WTC11 (cell line): ENCODE measurements around the gene CROCC2. TPM values are rescaled to one million over a fixed set of nuclear protein-coding genes. Genes with fewer than 3 reads are reported as not detected.

Source experiments
- ATAC-seq: fragments of 200-7000 bp; cut with Tn5 transposase; 2 replicates; pipeline ENCODE4 v1.10.0; 2021; ENCODE audit warnings: mild to moderate bottlenecking, moderate library complexity
- CTCF ChIA-PET: fragments of 300-600 bp; sonication (Branson Sonifier 250); formaldehyde crosslinking; loops from one replicate; lab custom pipeline; 2021; ENCODE audit warnings: antibody characterized with exemption; lab: Charles Lee
- POLR2A ChIA-PET: fragments of 350-600 bp; sonication (Branson Sonifier 250); formaldehyde crosslinking; loops from one replicate; lab custom pipeline; 2021; ENCODE audit warnings: antibody characterized with exemption; lab: Charles Lee
- DNase-seq: peaks from one replicate; pipeline ENCODE4 v3.0.0; 2021; ENCODE audit warnings: low spot score
- H3K27ac Mint-ChIP-seq: 2 replicates; pipeline ENCODE4 v1.8.0; 2021; ENCODE audit warnings: mixed read lengths
- H3K27me3 Mint-ChIP-seq: 2 replicates; pipeline ENCODE4 v1.8.0; 2021; ENCODE audit warnings: low read depth, mild to moderate bottlenecking, moderate library complexity, mixed read lengths
- H3K36me3 Mint-ChIP-seq: 2 replicates; pipeline ENCODE4 v1.8.0; 2021; ENCODE audit warnings: mixed read lengths
- H3K4me1 Mint-ChIP-seq: 2 replicates; pipeline ENCODE4 v1.8.0; 2022; ENCODE audit warnings: mixed read lengths
- H3K4me3 Mint-ChIP-seq: 2 replicates; pipeline ENCODE4 v1.8.0; 2021; ENCODE audit warnings: mild to moderate bottlenecking, moderate library complexity, mixed read lengths
- H3K9me3 Mint-ChIP-seq: 2 replicates; pipeline ENCODE4 v1.8.0; 2021; ENCODE audit warnings: mixed read lengths
- E2F5 ChIP-seq: sonication (generic); formaldehyde crosslinking; IDR thresholded peaks from 2 replicates; pipeline ENCODE4 v1.8.1; 2022; ENCODE audit warnings: mild to moderate bottlenecking, moderate library complexity, missing genetic modification reagents
- EMX1 ChIP-seq: fragments of 250-450 bp; sonication (Bioruptor Pico); IDR thresholded peaks from 2 replicates; pipeline ENCODE4 v1.8.0; 2021; ENCODE audit warnings: mild to moderate bottlenecking
- ERG ChIP-seq: fragments of 250-450 bp; sonication (Bioruptor Pico); IDR thresholded peaks from 2 replicates; pipeline ENCODE4 v1.8.0; 2021; ENCODE audit warnings: mild to moderate bottlenecking
- ETV6 ChIP-seq: sonication (generic); formaldehyde crosslinking; IDR thresholded peaks from 2 replicates; pipeline ENCODE4 v1.8.1; 2022; ENCODE audit warnings: mild to moderate bottlenecking, missing genetic modification reagents
- GRHL2 ChIP-seq: fragments of 250-450 bp; sonication (Bioruptor Pico); IDR thresholded peaks from 2 replicates; pipeline ENCODE4 v1.8.0; 2022; ENCODE audit warnings: mild to moderate bottlenecking, moderate library complexity; ENCODE audit not compliant: insufficient replicate concordance, severe bottlenecking
- IRF2 ChIP-seq: sonication (generic); formaldehyde crosslinking; IDR thresholded peaks from 2 replicates; pipeline ENCODE4 v1.8.0; 2022; ENCODE audit warnings: low read depth, missing genetic modification reagents, borderline replicate concordance
- MAX ChIP-seq: sonication (generic); formaldehyde crosslinking; IDR thresholded peaks from 2 replicates; pipeline ENCODE4 v1.8.0; 2022; ENCODE audit warnings: mild to moderate bottlenecking, missing genetic modification reagents
- MYBL2 ChIP-seq: sonication (generic); formaldehyde crosslinking; IDR thresholded peaks from 2 replicates; pipeline ENCODE4 v1.8.1; 2023; ENCODE audit warnings: mild to moderate bottlenecking, moderate library complexity, missing genetic modification reagents
- NFATC4 ChIP-seq: fragments of 250-450 bp; sonication (Bioruptor Pico); IDR thresholded peaks from 2 replicates; pipeline ENCODE4 v1.9.0; 2021; ENCODE audit warnings: mild to moderate bottlenecking
- NFE2L1 ChIP-seq: sonication (generic); formaldehyde crosslinking; IDR thresholded peaks from 2 replicates; pipeline ENCODE4 v1.8.1; 2023; ENCODE audit warnings: missing genetic modification reagents
- NFYB ChIP-seq: sonication (generic); formaldehyde crosslinking; conservative IDR thresholded peaks from 2 replicates; pipeline ENCODE4 v1.8.0; 2022; ENCODE audit warnings: low read depth, missing genetic modification reagents
- PREB ChIP-seq: sonication (generic); formaldehyde crosslinking; IDR thresholded peaks from 2 replicates; pipeline ENCODE4 v1.8.1; 2022; ENCODE audit warnings: mild to moderate bottlenecking, missing genetic modification reagents, moderate library complexity, borderline replicate concordance
- ZBTB21 ChIP-seq: sonication (generic); formaldehyde crosslinking; IDR thresholded peaks from 2 replicates; pipeline ENCODE4 v1.8.1; 2023; ENCODE audit warnings: mild to moderate bottlenecking, missing genetic modification reagents, borderline replicate concordance
- ZMAT4 ChIP-seq: fragments of 250-450 bp; sonication (Bioruptor Pico); IDR thresholded peaks from 2 replicates; pipeline ENCODE4 v1.9.0; 2021; ENCODE audit warnings: mild to moderate bottlenecking
- total RNA-seq: library from RNA; stranded (reverse); gene quantifications from 3 replicates; pipeline ENCODE4 v1.2.3, GENCODE V29; 2021

CROCC2 gene
- total RNA-seq, 1 experiment from 2014 or later = not detected

- Mint-ChIP-seq H3K4me3 (no peak overlapping the region), H3K27ac (no peak overlapping the region), H3K36me3 (no peaks in the 10 kb centered on the region), H3K4me1 (no peaks in the 10 kb centered on the region), H3K27me3 (no peaks in the 10 kb centered on the region), H3K9me3 (no peaks in the 10 kb centered on the region)
- TF ChIP-seq PREB (CRISPR knock-in tag) (no peak), ERG (no peak), GRHL2 (CRISPR knock-in tag) (no peak)
- DNase-seq (peak; percentile 7), ATAC-seq (no peak)
- ChIA-PET POLR2A (no interaction called here), CTCF (interaction anchor here (0.9 to 2.9 kb wide), 2 partner anchors 18 to 81 kb away, joined by 3 to 11 read pairs; no protein-coding TSS in a partner anchor)
These were observed 26.0 kb downstream of the CROCC2 start for GRCh38 chr2:240932001-240932723.

- DNase-seq = peak; percentile 6
- H3K36me3 Mint-ChIP-seq = no peaks in the 10 kb centered on the region
- CTCF ChIA-PET = interaction anchor here (0.9 to 2.9 kb wide), 2 partner anchors 18 to 81 kb away, joined by 3 to 11 read pairs; no protein-coding TSS in a partner anchor
- no peak for ATAC-seq
- no peaks in the 10 kb centered on the region for H3K27me3 Mint-ChIP-seq
- no peak overlapping the region for H3K4me3 Mint-ChIP-seq
- H3K9me3 Mint-ChIP-seq = peaks cover 3% of the 10 kb centered on the region; the same call in 1 of the 2 replicates
- H3K27ac Mint-ChIP-seq = no peak overlapping the region
- TF ChIP-seq E2F5 (CRISPR knock-in tag) (no peak), EMX1 (CRISPR knock-in tag) (no peak), NFATC4 (CRISPR knock-in tag) (no peak)
- POLR2A ChIA-PET = no interaction called here
- H3K4me1 Mint-ChIP-seq = no peaks in the 10 kb centered on the region
These were observed 26.6 kb downstream of the CROCC2 start for GRCh38 chr2:240932724-240933047.

GRCh38 chr2:240933048-240933965 lies 27.2 kb downstream of the CROCC2 start:
- Mint-ChIP-seq H3K27ac (no peak overlapping the region), H3K9me3 (peaks cover 5% of the 10 kb centered on the region; the same call in 1 of the 2 replicates), H3K4me1 (no peaks in the 10 kb centered on the region), H3K36me3 (no peaks in the 10 kb centered on the region), H3K27me3 (no peaks in the 10 kb centered on the region), H3K4me3 (no peak overlapping the region)
- POLR2A ChIA-PET = interaction anchor here (1.0 kb wide), 1 partner anchor 19 kb away, joined by 3 read pairs; no protein-coding TSS in a partner anchor
- CTCF ChIA-PET = interaction anchor here (0.9 to 2.9 kb wide), 2 partner anchors 19 to 82 kb away, joined by 3 to 11 read pairs; no protein-coding TSS in a partner anchor
- TF ChIP-seq NFYB (CRISPR knock-in tag) = no peak
- no peak for TF ChIP-seq ZBTB21 (CRISPR knock-in tag)
- TF ChIP-seq NFE2L1 (CRISPR knock-in tag) = no peak
- no peak for TF ChIP-seq ETV6 (CRISPR knock-in tag)
- no peak for TF ChIP-seq ERG
- TF ChIP-seq ZMAT4 (CRISPR knock-in tag) = no peak
- no peak for TF ChIP-seq IRF2 (CRISPR knock-in tag)
- TF ChIP-seq MAX (CRISPR knock-in tag) = no peak
- no peak for TF ChIP-seq MYBL2 (CRISPR knock-in tag)
- ATAC-seq (no peak), DNase-seq (peak; percentile 10)
